HG02571 (cell line): Measurements from ENCODE around the gene ASB7.

Experiments
- ATAC-seq: cut with Tn5 transposase; IDR thresholded peaks from one replicate; pipeline ENCODE4 v1.9.1; 2021; ENCODE audit warnings: mild to moderate bottlenecking, moderate library complexity; ENCODE audit not compliant: unreplicated experiment

ASB7 gene

DNA sequence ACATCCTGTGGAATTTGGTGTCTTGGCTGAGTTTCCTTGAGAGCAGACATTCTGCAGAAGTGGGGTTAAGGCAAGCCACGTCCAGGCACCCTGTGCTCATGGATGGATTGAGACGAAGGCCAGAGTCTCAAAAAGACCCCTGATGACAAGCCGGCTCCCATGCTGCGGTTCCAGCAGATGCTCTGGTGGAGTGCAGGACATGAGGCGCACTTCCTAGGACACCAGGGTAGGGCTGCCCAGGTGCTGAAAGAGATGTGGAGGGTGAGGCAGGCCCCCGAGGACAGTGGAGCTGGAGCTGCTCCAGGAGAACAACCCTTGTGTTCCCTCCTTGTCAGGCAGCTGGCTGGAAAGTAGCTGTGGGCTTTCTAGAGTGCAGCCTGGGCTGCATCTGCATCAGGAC lies 81.0 kb downstream of the ASB7 start:
- no peak for ATAC-seq

DNA sequence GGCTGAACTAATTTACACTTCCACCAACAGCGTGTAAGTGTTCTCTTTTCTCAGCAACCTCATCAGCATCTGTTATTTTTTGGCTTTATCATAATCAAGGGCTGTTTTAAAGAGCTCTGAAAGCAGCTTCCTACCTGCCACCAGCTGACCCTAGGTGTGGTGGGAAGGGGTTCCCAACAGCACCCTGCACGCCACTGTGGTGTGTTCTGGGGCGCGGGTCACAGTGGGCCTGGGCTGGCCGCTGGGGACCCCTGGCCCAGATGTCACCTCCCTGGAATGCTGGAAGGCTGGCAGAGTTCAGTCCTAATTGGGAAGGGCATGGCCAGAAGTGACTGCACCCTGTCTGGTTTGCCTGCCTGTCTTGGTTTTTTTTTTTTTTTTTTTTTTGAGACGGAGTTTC lies 82.2 kb downstream of the ASB7 start:
- no peak for ATAC-seq

DNA sequence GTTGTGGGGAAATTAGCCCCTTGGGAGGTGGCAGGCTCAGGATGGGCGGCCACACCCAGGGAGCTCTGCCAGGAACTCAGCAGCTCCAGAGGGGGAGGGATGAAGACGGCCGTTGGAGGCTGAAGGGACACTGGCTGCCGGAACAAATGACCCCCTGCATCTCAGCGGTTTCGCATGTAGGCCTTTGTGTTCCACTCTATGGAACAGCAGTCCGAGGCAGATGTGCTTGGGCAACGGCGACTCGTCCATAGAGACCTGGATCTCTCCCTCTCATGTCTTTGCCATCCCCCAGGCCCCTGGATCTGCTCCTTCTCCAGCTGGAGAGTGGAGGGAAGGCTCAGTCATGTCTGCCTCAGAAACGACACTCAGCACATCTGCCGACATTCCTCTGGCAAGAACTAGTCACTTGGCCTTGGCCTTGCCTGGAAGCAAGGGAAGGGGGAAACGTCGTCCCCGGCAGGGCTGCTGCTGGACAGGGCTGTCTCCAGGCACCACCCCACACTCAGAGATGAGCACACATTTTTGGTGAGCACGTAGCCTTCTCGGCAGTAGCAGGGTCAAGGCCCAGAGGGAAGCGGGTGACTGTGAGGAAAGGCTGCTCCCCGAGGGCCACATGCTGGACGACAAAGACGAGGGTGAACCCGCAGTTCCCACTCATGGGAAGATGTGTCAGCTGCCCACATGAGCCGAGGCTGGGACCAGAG lies 83.8 kb downstream of the ASB7 start:
- no peak for ATAC-seq

DNA sequence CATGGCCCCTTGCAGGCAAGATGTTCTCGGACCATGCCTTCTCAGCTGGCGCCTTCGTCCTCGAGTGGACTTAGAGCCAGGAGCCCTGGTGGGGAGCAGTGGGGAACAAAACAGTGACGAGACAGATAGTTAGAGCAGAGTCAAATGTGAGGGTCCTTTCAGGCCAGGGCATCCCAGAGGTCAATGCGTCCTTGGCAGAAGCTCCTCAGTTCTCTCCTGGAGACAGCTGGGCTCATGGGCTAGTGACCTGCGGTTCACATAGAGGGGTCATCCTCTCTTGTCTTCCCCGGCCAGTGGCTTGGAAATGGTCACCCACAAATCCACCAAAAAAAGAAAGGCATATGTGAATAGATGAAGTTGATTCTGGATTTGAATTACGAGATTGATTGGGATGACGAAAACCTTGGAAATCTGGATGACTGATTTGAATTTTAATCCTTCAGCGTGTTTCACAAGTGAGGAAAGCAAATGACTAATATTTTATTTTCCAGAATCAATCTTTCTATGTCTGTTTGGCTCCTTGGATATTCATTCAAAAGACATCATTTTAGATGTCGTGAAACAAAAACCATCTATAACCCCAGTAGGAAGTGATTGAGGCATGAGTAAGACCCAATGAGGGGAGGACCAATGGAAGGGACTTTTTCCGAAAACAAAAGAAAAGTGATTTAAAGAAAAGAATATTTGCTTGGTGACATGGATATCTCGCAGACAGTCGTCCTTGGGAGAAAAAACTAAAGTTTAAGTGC lies 84.5 kb downstream of the ASB7 start:
- no peak for ATAC-seq

DNA sequence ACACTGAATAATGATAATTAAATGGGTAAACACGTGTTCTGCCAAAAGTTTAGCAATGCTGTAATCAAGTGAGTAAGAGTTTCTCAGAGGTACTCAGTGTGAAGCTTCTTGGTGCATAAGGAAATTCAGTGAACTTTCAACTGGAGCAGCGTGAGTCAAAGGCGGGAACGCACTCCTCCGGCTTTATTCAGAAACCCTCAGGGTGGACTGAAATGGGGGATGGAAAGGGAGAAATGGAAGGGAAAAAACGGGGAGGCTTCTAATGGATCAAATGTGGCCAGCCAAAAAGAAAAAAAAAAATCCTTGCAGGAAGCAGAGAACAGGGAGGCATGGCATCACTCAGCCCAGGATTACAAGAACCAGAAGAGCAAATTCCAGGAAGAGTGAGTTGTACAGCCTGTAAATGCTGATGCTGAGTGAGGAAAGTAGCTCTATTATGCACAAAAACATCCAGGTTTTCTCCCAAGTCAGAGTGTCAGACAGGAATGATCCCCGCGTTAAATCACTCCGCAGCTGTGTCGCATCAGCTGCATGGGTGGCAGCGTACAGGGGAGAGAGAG lies 85.3 kb downstream of the ASB7 start:
- ATAC-seq: no peak

DNA sequence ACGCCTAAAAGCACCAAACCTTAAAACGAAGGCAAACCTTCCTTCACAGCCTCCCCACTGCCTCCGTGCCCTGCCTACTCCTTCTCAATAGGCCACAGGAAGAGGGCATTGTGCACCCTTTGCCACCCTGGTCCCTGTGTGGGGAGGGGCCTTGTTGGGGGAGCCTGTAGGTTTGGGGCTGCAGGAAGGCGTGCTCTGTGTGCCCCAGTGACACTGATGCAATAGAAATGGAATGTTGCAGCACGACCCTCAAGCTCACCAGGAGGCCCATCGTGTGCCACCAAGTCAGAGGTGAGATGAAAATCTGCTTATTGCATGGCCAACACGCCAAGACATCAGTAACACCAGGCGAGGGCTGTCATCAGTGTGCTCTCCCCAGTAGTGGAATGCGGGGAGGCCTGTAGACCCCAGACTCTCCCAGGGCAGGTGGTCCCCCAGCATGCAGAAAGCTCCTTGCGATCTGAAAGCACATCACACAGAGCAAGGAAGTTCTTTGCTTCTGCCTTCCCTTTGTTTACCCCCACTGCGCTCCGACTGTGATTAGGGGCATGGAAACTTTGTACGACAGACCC lies 86.2 kb downstream of the ASB7 start:
- no peak for ATAC-seq

DNA sequence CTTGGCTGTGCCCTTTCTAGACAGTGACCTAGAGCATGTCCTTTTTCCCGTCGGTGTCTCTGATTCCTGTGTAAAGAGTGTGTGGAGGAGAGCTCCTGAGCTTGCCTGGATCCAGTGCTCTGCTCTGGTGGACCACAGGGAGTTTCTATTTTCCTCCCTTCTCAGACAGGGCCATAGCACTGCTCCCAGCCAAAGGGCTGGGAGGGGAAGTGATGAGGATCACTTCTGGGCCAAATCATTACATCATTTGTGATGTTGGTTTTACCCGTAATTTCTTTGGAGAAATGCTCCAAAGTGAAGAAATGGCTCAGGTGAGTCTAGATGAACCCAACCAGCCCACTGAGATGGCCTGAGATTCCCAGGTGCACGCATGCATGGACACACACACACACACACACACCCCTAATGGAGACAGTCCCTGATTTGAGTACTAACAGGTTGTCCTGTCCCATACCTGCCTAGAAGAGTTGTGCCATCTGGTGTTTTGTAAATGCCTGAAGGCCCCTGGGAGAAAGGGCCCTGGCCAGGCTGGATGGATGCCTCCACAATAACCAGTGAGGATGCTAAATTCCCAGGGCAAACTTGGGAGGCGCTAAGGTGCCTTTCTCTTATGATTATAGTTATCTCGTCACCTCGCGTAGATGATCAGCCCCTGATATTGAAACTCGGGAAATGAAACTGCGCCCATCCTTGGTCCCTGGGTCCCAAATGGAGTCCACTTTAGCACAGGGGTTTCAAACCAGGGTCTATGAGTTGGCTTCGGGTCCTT lies 86.9 kb downstream of the ASB7 start:
- ATAC-seq: no peak

DNA sequence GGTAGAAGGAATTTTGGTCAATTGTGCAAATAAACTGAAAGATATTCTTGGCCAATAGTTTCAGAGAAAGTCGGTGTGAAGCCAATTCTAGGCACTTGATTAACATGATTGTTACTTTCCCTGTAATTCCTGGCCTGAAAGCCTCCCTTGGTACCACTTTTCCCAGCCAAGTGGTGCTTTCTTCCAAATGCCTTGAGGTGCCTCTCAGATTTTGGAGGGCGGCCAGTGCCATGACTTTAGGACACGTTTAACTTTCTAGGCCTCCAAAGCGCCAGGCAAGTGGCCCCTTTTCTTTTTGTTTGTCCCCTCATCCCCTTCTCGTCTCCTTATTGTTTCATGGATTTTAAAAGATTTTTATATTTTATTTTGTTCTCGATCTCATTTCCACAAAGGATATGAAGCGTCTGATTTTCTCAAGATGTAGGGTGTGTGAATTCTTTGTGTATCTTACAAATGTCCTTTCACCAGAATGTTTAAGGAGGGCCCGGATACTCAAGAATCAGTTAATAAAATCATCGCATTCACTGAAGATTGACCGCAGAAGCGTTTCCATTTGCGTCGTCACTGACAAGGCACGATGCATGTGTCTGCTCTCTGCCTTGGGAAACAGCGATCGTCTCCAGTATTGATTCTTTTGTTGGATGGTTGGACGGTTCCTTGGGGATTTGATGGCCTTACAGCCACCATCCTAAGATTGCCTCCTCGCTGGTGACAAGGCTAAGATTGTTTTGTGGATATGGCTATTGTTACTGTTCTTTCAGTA lies 87.8 kb downstream of the ASB7 start:
- ATAC-seq: no peak

DNA sequence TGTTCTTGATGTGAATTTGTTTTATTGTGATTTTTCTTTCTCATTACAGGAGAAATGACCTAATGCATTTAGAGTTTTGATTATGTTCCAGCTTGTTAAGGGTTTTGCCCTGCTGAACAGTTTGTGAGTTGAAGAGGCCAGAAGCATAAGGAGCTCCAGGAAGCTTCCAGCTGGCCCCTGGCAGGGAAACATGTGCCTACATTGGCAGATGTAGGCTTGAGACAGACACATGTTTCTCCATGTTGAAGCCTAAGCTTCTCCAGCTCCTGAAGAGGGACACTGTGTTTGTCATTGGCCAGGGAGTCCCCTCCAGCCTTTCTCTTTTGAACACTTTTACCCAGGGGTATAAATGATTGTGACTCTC lies 88.4 kb downstream of the ASB7 start:
- ATAC-seq: no peak

DNA sequence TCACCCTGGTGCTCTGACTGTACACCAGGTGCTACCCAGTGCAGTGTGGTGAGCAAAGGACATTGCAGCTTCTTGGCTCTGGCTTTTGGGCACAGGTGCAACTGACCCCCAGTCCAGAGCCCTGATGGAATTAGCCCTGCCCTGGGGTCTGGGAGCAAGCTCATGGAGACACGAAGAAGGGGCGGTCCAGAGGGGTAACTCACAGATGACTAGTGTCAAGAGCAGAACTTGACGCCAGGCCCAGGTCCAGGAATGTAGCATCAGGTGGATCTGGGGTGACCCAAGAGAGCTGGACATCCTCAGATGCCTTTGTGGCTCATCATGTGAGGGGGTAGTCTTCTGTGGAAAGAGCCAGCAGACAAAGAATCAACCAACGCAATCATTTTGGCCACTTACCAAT lies 88.9 kb downstream of the ASB7 start:
- no peak for ATAC-seq

DNA sequence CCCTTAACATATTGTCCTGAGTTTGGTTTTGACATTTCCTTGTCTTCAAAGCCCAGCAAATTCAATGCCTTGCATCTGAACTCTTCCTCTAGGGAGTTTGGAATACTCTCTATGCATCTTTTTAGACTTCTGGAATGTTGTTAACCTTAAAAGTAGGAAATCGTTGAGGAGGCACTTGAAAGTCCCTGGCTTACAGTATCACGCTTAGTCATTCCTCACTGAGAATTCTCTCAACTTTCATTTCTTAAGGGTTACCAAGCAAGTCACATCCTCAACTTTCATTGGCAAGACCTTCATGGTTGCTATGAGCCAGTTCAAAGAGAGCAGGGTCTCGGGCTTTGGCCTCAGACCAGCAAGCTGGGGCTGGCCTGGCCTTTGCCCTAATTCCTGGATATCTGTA lies 89.9 kb downstream of the ASB7 start:
- ATAC-seq: no peak

DNA sequence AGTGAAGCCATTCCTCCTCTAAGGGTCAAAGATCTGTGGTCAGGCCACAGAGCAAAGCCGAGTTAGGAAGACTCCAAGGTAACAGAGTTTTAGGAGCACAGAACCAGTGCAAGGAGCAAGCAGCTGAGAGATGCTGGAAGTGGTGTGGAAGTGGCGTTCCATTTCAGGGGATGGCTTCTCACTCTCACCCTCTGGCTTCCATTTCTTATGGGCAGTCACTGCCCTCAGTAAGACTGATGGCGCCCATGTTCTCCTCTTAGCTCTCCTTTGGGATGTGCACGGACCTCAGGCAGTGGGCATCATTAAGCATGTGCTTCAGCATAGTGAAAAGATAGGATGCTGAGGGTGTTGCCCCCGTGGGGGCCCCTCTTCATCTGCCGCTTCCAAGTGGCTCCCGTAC lies 90.3 kb downstream of the ASB7 start:
- ATAC-seq: no peak

DNA sequence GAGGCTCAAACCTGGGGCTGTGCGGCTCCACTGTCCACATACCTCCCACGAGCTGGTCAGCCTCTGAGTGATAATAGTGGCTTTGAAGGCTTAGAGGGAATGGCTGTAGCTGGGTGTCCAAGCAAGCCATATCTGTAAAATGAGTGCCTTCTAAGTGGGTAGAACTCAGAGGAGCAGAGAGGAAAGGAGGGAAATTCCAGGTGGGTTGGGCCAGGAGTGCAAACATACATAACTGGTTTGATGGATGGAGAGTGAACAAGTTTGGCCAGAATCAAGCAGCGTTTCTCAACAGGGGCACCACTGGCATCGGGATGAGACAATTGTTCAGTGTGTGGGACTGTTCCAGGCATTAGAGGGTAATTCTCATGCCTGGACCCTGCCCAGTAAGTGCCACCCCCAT lies 91.1 kb downstream of the ASB7 start:
- ATAC-seq: no peak

DNA sequence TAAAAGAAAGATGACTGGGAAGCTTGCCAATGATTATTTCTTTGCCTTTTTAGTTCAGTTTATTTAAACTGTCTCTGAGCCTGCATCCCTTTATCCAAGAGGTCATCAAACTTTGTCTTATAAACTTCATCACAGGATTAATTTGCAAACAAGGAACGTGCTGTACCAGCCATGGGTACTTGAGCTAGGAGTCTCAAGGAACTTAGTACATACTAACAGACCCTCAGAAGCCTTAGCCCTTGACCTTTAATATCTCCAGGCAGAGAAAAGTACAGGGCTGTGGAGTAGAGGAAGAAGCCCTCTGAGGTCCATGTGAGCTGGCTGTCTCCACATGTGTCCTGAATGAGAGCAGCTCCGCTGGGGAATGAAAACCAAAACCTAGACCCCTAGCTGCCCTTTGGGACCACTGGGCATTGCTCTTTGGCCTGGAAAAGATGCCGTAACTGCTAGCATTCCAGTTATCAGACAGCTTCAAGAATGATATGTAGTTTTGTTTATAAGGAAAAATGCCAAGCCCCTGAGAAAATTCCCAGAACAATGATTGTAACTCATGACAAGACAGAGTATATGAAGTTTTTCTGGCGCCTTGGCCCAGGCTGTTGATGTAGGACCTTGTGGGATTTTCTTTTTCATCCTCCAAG lies 92.1 kb downstream of the ASB7 start:
- ATAC-seq: no peak

DNA sequence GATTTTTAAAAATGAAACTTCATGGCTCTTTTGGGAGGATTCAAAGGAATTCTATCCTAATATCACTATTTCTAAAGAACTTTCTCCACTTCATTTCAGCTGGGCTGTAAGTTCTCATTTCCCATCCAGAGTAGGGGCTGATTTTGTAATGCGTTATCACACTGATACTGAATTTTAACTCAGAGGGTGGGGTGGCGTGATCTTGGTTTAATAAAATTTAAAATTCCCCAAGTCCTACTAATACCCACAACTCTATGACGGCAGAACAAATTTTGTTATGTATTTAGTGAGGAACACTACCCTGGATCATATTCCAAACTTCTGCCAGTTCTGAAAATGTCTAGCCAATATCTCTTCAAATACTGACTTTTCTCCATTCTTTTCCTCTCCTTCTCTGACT lies 92.7 kb downstream of the ASB7 start:
- no peak for ATAC-seq

DNA sequence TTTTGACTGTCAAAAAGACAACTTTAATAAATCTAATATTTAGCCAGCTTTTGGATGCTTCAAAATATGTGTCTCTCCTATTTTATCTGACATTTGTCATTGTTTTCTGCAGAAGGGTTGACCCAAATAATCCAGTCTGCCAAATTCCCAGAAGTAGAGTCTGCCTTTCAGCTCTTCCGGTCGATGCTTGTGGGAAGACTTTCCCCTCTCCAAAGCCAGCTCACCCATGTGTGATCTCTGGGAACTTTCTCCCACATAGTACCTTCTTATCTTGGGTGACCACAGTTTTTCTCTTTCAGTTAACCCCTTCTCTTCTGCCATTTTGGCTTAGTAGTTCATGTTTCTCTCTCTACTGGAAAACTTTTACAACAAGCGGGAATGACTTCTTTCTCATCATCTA lies 94.1 kb downstream of the ASB7 start:
- ATAC-seq: no peak
